HepG2 (cell line): ENCODE results near the gene IRF7. TPM values are rescaled to one million over a fixed set of nuclear protein-coding genes. Genes with fewer than 3 reads are reported as not detected.
A peak's percentile ranks its signal among the peaks of the same experiment; 100 is the strongest.

ENCODE experiments used
- NAIF1 ChIP-seq: sonication (generic); formaldehyde crosslinking; IDR thresholded peaks from 2 replicates; pipeline ENCODE4 v1.5.0; 2020; ENCODE audit warnings: mild to moderate bottlenecking, missing genetic modification reagents, borderline replicate concordance
- NFYC ChIP-seq: IDR thresholded peaks from 2 replicates; pipeline ENCODE4 v1.6.1; 2016; ENCODE audit warnings: missing genetic modification reagents, missing compliant biosample characterization
- PAXIP1 ChIP-seq: sonication (generic); formaldehyde crosslinking; conservative IDR thresholded peaks from 2 replicates; pipeline ENCODE4 v1.4.0; 2020; ENCODE audit warnings: mild to moderate bottlenecking, missing genetic modification reagents, moderate library complexity
- PTBP1 ChIP-seq: fragments of 200-400 bp; formaldehyde crosslinking; IDR thresholded peaks from 2 replicates; pipeline ENCODE4 v1.6.1; 2018; ENCODE audit warnings: low read length, low read depth; ENCODE audit not compliant: poor library complexity, severe bottlenecking
- TOPORS ChIP-seq: sonication (generic); formaldehyde crosslinking; IDR thresholded peaks from 2 replicates; pipeline ENCODE4 v1.8.0; 2023; ENCODE audit warnings: mild to moderate bottlenecking, missing genetic modification reagents
- ZNF329 ChIP-seq: sonication (generic); formaldehyde crosslinking; IDR thresholded peaks from 2 replicates; pipeline ENCODE4 v1.9.0; 2021; ENCODE audit warnings: low read depth, mild to moderate bottlenecking, missing genetic modification reagents
- ZNF720 ChIP-seq: sonication (generic); formaldehyde crosslinking; IDR thresholded peaks from 2 replicates; pipeline ENCODE4 v1.4.0; 2020; ENCODE audit warnings: missing genetic modification reagents
- ZNF775 ChIP-seq: sonication (generic); formaldehyde crosslinking; IDR thresholded peaks from 2 replicates; pipeline ENCODE4 v1.4.0; 2020; ENCODE audit warnings: missing genetic modification reagents, mild to moderate bottlenecking, moderate library complexity, borderline replicate concordance
- ZNF800 ChIP-seq: sonication (generic); formaldehyde crosslinking; IDR thresholded peaks from 2 replicates; pipeline ENCODE4 v1.4.0; 2020; ENCODE audit warnings: missing genetic modification reagents
- polyA plus RNA-seq, 8 experiments: library from polyadenylated mRNA; depleted of rRNA in 3 of 8; stranded (reverse) in 7 of 8; unstranded in 1 of 8; fragments of >200 nt; fragmentation: Illumina TruSeq in 4 of 8; extraction: Trizol in 4 of 8; gene quantifications; 2 replicates each; pipeline versions ENCODE4 v1.2.1 to v1.2.3, GENCODE V29; 2011 to 2016; ENCODE audit warnings: low read depth in 4 of 8, missing spikeins in 1 of 8, mixed read lengths in 1 of 8; ENCODE audit not compliant: insufficient read depth in 1 of 8
- total RNA-seq, 5 experiments: library from RNA; depleted of rRNA; stranded (reverse); fragments of >200 nt; fragmentation: Illumina TruSeq; extraction: Trizol; gene quantifications; 2 replicates each; pipeline ENCODE4 v1.2.3, GENCODE V29; 2016; ENCODE audit warnings: low read depth in 1 of 5
- TF ChIP-seq, protein P1 (sequence below): sonication (generic); formaldehyde crosslinking; IDR thresholded peaks from 2 replicates; pipeline ENCODE4 v1.5.0; 2020; ENCODE audit warnings: mild to moderate bottlenecking, missing genetic modification reagents
- TF ChIP-seq, protein P2 (sequence below): sonication (generic); formaldehyde crosslinking; IDR thresholded peaks from 2 replicates; pipeline ENCODE4 v1.9.0; 2021; ENCODE audit warnings: mild to moderate bottlenecking, missing genetic modification reagents
- TF ChIP-seq, protein P3 (sequence below): sonication (generic); formaldehyde crosslinking; conservative IDR thresholded peaks from 2 replicates; pipeline ENCODE4 v1.8.0; 2022; ENCODE audit warnings: mild to moderate bottlenecking, moderate library complexity, missing genetic modification reagents

Gene IRF7
- total and polyA plus RNA-seq, 2 of the 13 experiments (the other 11 are each of a cell fraction or from before 2014, with no cell fraction given): not detected

DNA sequence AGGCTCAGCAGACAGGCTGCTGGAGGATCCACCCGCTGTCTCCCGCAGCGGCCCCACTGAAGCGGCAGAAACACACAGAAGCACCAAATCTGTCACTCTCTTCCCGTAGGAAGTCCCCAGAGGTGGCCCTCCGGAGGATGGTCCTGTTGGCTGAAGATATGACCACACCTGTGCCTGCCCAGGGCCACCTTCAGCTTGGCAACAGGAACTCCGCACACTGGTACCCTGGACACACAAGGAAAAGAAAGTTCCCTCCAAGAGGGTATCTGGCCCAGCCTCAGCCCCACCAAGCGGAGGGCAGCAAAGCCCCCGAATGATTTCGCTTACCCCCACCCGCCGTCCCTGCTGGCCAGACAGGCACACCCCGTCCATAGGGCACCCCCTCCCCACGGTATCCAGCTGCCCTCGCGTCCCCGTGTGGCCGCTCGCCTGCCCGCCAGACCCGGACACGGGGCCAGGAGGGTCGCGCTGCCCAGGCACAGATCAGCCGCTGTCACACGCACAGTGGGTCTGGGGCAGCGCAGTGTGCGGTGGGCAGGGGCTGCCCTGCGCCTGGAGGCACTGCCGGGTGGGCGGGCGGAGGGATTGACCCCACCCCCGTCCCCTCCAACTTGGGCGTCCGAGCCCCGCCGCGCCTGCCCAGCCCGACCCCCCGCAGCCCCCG is 48.0 kb downstream of the IRF7 start (continued):
- no peak for TF ChIP-seq ZNF800 (CRISPR knock-in tag)
- no peak for TF ChIP-seq TOPORS (CRISPR knock-in tag)
- TF ChIP-seq NFYC: no peak
- TF ChIP-seq ZNF775 (CRISPR knock-in tag): no peak
- no peak for TF ChIP-seq NAIF1 (CRISPR knock-in tag)
- TF ChIP-seq ZNF720: no peak
- TF ChIP-seq, protein P1, sequence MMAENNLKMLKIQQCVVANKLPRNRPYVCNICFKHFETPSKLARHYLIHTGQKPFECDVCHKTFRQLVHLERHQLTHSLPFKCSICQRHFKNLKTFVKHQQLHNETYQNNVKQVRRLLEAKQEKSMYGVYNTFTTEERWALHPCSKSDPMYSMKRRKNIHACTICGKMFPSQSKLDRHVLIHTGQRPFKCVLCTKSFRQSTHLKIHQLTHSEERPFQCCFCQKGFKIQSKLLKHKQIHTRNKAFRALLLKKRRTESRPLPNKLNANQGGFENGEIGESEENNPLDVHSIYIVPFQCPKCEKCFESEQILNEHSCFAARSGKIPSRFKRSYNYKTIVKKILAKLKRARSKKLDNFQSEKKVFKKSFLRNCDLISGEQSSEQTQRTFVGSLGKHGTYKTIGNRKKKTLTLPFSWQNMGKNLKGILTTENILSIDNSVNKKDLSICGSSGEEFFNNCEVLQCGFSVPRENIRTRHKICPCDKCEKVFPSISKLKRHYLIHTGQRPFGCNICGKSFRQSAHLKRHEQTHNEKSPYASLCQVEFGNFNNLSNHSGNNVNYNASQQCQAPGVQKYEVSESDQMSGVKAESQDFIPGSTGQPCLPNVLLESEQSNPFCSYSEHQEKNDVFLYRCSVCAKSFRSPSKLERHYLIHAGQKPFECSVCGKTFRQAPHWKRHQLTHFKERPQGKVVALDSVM (CRISPR knock-in tag): no peak
- TF ChIP-seq PAXIP1 (CRISPR knock-in tag): no peak
- TF ChIP-seq, protein P2, sequence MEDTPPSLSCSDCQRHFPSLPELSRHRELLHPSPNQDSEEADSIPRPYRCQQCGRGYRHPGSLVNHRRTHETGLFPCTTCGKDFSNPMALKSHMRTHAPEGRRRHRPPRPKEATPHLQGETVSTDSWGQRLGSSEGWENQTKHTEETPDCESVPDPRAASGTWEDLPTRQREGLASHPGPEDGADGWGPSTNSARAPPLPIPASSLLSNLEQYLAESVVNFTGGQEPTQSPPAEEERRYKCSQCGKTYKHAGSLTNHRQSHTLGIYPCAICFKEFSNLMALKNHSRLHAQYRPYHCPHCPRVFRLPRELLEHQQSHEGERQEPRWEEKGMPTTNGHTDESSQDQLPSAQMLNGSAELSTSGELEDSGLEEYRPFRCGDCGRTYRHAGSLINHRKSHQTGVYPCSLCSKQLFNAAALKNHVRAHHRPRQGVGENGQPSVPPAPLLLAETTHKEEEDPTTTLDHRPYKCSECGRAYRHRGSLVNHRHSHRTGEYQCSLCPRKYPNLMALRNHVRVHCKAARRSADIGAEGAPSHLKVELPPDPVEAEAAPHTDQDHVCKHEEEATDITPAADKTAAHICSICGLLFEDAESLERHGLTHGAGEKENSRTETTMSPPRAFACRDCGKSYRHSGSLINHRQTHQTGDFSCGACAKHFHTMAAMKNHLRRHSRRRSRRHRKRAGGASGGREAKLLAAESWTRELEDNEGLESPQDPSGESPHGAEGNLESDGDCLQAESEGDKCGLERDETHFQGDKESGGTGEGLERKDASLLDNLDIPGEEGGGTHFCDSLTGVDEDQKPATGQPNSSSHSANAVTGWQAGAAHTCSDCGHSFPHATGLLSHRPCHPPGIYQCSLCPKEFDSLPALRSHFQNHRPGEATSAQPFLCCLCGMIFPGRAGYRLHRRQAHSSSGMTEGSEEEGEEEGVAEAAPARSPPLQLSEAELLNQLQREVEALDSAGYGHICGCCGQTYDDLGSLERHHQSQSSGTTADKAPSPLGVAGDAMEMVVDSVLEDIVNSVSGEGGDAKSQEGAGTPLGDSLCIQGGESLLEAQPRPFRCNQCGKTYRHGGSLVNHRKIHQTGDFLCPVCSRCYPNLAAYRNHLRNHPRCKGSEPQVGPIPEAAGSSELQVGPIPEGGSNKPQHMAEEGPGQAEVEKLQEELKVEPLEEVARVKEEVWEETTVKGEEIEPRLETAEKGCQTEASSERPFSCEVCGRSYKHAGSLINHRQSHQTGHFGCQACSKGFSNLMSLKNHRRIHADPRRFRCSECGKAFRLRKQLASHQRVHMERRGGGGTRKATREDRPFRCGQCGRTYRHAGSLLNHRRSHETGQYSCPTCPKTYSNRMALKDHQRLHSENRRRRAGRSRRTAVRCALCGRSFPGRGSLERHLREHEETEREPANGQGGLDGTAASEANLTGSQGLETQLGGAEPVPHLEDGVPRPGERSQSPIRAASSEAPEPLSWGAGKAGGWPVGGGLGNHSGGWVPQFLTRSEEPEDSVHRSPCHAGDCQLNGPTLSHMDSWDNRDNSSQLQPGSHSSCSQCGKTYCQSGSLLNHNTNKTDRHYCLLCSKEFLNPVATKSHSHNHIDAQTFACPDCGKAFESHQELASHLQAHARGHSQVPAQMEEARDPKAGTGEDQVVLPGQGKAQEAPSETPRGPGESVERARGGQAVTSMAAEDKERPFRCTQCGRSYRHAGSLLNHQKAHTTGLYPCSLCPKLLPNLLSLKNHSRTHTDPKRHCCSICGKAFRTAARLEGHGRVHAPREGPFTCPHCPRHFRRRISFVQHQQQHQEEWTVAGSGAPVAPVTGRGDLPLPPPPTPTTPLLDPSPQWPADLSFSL (CRISPR knock-in tag): no peak
- TF ChIP-seq ZNF329: no peak
- TF ChIP-seq, protein P3, sequence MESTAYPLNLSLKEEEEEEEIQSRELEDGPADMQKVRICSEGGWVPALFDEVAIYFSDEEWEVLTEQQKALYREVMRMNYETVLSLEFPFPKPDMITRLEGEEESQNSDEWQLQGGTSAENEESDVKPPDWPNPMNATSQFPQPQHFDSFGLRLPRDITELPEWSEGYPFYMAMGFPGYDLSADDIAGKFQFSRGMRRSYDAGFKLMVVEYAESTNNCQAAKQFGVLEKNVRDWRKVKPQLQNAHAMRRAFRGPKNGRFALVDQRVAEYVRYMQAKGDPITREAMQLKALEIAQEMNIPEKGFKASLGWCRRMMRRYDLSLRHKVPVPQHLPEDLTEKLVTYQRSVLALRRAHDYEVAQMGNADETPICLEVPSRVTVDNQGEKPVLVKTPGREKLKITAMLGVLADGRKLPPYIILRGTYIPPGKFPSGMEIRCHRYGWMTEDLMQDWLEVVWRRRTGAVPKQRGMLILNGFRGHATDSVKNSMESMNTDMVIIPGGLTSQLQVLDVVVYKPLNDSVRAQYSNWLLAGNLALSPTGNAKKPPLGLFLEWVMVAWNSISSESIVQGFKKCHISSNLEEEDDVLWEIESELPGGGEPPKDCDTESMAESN (CRISPR knock-in tag): no peak
- peak; percentile 33 for TF ChIP-seq PTBP1
